Measurements from ENCODE around the gene GPR146.

GRCh38 chr7:1099637-1100036, 55.3 kb downstream of the GPR146 start:
- TF ChIP-seq CTCF (IDR thresholded peaks at IDR 0.05) (no peak), POLR2AphosphoS5 (IDR thresholded peaks at IDR 0.05) (no peak)

Data from esophagus muscularis mucosa (tissue), 3 donors.